IPS DF 6.9 (cell line): ENCODE measurements around the gene ADAMTS10.
"Not testable (repeated sequence)": the region's sequence is repeated elsewhere in the genome, so short reads cannot be mapped to it uniquely, and the experiment has no call there.

Experiments used
- DNase-seq: peaks from one replicate; pipeline ENCODE4 v3.0.0-alpha.2; 2013; ENCODE audit warnings: low read depth, low spot score
- H3K27ac ChIP-seq: one replicate; pipeline ENCODE4 v1.5.1; 2013; ENCODE audit warnings: low read length, control low read depth
- H3K27me3 ChIP-seq: 2 replicates; pipeline ENCODE4 v1.6.1; 2013; ENCODE audit warnings: mild to moderate bottlenecking, low read length; ENCODE audit not compliant: control insufficient read depth, insufficient read depth
- H3K36me3 ChIP-seq: 2 replicates; pipeline ENCODE4 v1.6.1; 2013; ENCODE audit warnings: low read length; ENCODE audit not compliant: control insufficient read depth, insufficient read depth
- H3K4me1 ChIP-seq: 2 replicates; pipeline ENCODE4 v1.6.1; 2013; ENCODE audit warnings: low read length; ENCODE audit not compliant: control insufficient read depth, insufficient read depth
- H3K4me3 ChIP-seq: 2 replicates; pipeline ENCODE4 v1.5.1; 2013; ENCODE audit warnings: mild to moderate bottlenecking, low read length
- H3K9me3 ChIP-seq: 2 replicates; pipeline ENCODE4 v1.6.1; 2013; ENCODE audit warnings: low read length, inconsistent platforms; ENCODE audit not compliant: control insufficient read depth, insufficient read depth
- WGBS: extraction: QIAGEN DNeasy Blood & Tissue Kit; methylation state at CpG from one replicate; pipeline ENCODE4 v1.1.7; 2013; ENCODE audit warnings: mixed read lengths, missing lambda C conversion rate; ENCODE audit not compliant: insufficient read length, insufficient coverage; 5-methylcytosine and 5-hydroxymethylcytosine counted together

ADAMTS10 gene

GRCh38 chr19:8626842-8627241 is 16.3 kb upstream of the ADAMTS10 start:
- H3K36me3 ChIP-seq, result no peaks in the 10 kb centered on the region
- DNase-seq, result no peak
- peaks cover 2% of the 10 kb centered on the region; the same call in 1 of the 2 replicates for H3K4me1 ChIP-seq
- no peak overlapping the region for H3K4me3 ChIP-seq
- H3K9me3 ChIP-seq, result no peaks in the 10 kb centered on the region
- H3K27ac ChIP-seq, result no peak overlapping the region
- WGBS, result no CpG with 5 or more reads among the region's 8 CpGs
- no peaks in the 10 kb centered on the region for H3K27me3 ChIP-seq

DNA sequence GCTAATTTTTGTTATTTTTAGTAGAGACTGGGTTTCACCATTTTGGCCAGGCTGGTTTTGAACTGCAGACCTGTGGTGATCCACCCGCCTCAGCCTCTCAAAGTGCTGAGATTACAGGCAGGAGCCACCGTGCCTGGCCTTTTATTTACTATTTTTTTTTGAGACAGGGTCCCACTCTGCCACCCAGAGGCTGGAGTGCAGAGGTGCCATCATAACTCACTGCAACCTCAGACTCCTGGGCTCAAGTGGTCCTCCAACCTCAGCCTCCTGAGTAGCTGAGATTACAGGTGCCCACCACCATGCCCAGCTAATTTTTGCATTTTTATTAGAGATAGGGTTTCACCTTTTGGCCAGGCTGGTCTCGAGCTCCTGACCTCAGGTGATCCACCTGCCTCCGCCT is 12.4 kb upstream of the ADAMTS10 start:
- not testable (repeated sequence) for H3K36me3 ChIP-seq, H3K4me3 ChIP-seq, H3K4me1 ChIP-seq, H3K9me3 ChIP-seq, DNase-seq, H3K27me3 ChIP-seq, H3K27ac ChIP-seq
- no CpG with 5 or more reads among the region's 4 CpGs for WGBS

DNA sequence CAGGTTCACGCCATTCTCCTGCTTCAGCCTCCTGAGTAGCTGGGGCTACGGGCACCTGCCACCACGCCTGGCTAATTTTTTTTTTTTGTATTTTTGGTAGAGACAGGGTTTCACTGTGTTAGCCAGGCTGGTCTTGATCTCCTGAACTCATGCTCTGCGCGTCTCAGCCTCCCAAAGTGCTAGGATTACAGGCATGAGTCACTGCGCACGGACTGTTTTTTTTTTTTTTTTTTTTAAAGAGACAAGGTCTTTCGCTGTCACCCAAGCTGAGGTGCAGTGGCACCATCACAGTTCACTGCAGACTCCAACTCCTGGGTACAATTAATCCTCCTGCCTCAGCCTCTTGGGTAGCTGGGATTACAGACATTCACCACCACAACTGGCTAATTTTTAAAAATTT is 8.2 kb upstream of the ADAMTS10 start:
- Histone ChIP-seq H3K27me3 (no peaks in the 10 kb centered on the region), H3K36me3 (no peaks in the 10 kb centered on the region), H3K27ac (no peak overlapping the region), H3K9me3 (no peaks in the 10 kb centered on the region), H3K4me3 (no peak overlapping the region), H3K4me1 (no peaks in the 10 kb centered on the region)
- DNase-seq, result no peak
- WGBS, result no CpG with 5 or more reads among the region's 8 CpGs

DNA sequence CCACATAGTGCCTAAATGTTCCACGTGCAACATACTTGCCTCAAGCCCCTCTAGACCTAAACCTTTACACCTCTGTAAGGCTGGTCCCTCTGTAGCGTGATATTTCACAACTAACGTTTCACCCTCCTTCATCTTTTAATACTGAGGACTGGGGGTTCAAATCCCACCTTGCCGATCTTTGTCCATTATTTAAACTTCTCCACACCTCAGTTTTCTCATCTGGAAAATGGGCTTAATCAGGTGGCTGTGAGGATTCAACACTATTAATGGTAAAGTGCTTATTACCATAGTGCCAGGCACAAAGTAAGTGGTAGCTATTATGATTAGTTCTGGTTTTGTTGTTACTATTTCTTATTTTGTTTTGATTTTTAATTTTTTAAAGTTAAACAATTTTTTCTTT is 7.5 kb upstream of the ADAMTS10 start:
- Histone ChIP-seq H3K9me3 (no peaks in the 10 kb centered on the region), H3K27ac (no peak overlapping the region), H3K27me3 (no peaks in the 10 kb centered on the region), H3K4me3 (no peak overlapping the region), H3K36me3 (no peaks in the 10 kb centered on the region), H3K4me1 (no peaks in the 10 kb centered on the region)
- no CpG with 5 or more reads among the region's 4 CpGs for WGBS
- no peak for DNase-seq

GRCh38 chr19:8617325-8617724 is 6.8 kb upstream of the ADAMTS10 start:
- not testable (repeated sequence) for H3K27me3 ChIP-seq, H3K4me3 ChIP-seq, H3K4me1 ChIP-seq, H3K27ac ChIP-seq, H3K36me3 ChIP-seq, H3K9me3 ChIP-seq, DNase-seq
- WGBS, result no CpG with 5 or more reads among the region's 15 CpGs

- no peak for DNase-seq
- H3K4me1 ChIP-seq, result peaks cover 1% of the 10 kb centered on the region; the same call in 1 of the 2 replicates
- no peaks in the 10 kb centered on the region for H3K9me3 ChIP-seq
- no CpG with 5 or more reads among the region's 6 CpGs for WGBS
- no peak overlapping the region for H3K27ac ChIP-seq
- H3K4me3 ChIP-seq, result no peak overlapping the region
- H3K27me3 ChIP-seq, result no peaks in the 10 kb centered on the region
- H3K36me3 ChIP-seq, result no peaks in the 10 kb centered on the region
Measured at GRCh38 chr19:8616861-8617260, 6.3 kb upstream of the ADAMTS10 start.

DNA sequence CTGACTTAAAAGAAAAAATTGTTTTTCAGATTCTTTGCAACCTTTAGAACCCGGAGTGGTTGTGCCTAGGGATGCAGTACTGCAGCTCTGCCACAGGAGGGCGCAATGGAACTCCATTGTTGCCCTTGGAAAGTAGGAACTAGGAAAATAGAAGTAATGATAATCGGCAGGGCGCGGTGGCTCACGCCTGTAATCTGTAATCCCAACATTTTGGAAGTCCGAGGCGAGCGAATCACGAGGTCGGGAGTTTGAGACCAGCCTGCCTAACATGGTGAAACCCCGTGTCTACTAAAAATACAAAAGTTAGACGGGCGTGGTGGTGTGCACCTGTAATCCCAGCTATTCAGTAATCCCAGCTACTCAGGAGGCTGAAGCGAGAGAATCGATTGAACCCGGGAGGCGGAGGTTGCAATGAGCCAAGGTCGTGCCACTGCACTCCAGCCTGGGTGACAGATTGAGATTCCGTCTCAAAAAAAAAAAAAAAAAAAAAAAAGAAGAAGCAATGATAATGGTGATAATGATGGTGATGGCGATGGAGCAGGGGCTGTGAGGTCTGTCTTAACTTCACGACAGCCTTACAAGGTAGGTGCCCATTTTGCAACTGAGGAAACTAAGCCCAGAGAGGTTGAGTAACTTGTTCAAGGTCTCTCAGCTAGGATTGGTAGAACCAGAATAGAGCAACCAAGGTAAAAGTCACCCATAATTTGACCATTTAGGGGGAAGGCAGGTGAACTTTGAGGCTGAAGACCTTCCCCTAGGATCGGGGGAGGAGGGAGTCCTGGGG is 5.5 kb upstream of the ADAMTS10 start:
- peaks cover 3% of the 10 kb centered on the region for H3K4me1 ChIP-seq
- no peaks in the 10 kb centered on the region for H3K36me3 ChIP-seq
- DNase-seq, result no peak
- H3K27me3 ChIP-seq, result no peaks in the 10 kb centered on the region
- no CpG with 5 or more reads among the region's 23 CpGs for WGBS
- no peak overlapping the region for H3K4me3 ChIP-seq
- no peak overlapping the region for H3K27ac ChIP-seq
- no peaks in the 10 kb centered on the region for H3K9me3 ChIP-seq

DNA sequence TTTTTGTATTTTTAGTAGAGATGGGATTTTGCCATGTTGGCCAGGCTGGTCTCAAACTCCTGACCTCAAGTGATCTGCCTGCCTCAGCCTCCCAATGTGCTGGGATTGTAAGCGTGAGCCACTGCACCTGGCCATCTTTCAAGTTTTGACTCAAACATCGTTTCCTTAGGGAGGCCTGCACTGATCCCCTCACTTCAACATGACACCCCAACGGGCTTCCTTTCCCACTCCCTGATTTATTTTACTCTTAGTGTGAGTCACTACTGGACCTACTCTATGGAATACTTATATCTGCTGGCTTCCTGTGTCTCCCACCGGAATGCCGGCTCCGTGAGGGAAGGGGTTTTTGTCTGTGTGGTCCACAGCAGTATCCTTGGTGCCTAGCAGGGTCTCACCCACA is 4.5 kb upstream of the ADAMTS10 start:
- H3K4me1 ChIP-seq, result peaks cover 3% of the 10 kb centered on the region
- no peaks in the 10 kb centered on the region for H3K36me3 ChIP-seq
- H3K9me3 ChIP-seq, result no peaks in the 10 kb centered on the region
- no peak overlapping the region for H3K4me3 ChIP-seq
- no peak overlapping the region for H3K27ac ChIP-seq
- no peaks in the 10 kb centered on the region for H3K27me3 ChIP-seq
- no CpG with 5 or more reads among the region's 6 CpGs for WGBS
- no peak for DNase-seq

GRCh38 chr19:8614455-8614854 is 3.9 kb upstream of the ADAMTS10 start:
- no peak for DNase-seq
- no peak overlapping the region for H3K27ac ChIP-seq
- H3K36me3 ChIP-seq, result no peaks in the 10 kb centered on the region
- no peak overlapping the region for H3K4me3 ChIP-seq
- no peaks in the 10 kb centered on the region for H3K27me3 ChIP-seq
- no CpG with 5 or more reads among the region's 2 CpGs for WGBS
- H3K9me3 ChIP-seq, result no peaks in the 10 kb centered on the region
- H3K4me1 ChIP-seq, result peaks cover 3% of the 10 kb centered on the region

- Histone ChIP-seq H3K27ac (no peak overlapping the region), H3K4me3 (no peak overlapping the region), H3K9me3 (no peaks in the 10 kb centered on the region), H3K4me1 (peaks cover 7% of the 10 kb centered on the region), H3K27me3 (no peaks in the 10 kb centered on the region), H3K36me3 (no peaks in the 10 kb centered on the region)
- no peak for DNase-seq
- no CpG with 5 or more reads among the region's 5 CpGs for WGBS
Measured at GRCh38 chr19:8612807-8613171, 2.3 kb upstream of the ADAMTS10 start.
